SU-DHL-6 (cell line): Measurements from ENCODE around the gene MPC2.

Source experiments
- H2AFZ ChIP-seq: fragments of 200-600 bp; sonication (generic); 2 replicates; pipeline ENCODE4 v1.6.1; 2014; ENCODE audit warnings: low read depth, mild to moderate bottlenecking, moderate library complexity, mixed read lengths, antibody characterized with exemption, low read length; ENCODE audit not compliant: severe bottlenecking
- H3F3A ChIP-seq: fragments of 200-600 bp; shearing (Covaris generic); 2 replicates; pipeline ENCODE4 v1.6.0; 2016; ENCODE audit warnings: antibody characterized with exemption, mild to moderate bottlenecking; ENCODE audit not compliant: insufficient read depth
- H3K27ac ChIP-seq: fragments of 200-600 bp; sonication (generic); 2 replicates; pipeline ENCODE4 v1.5.1; 2016; ENCODE audit warnings: low read depth, mild to moderate bottlenecking, low read length, moderate library complexity, mixed read lengths
- H3K27me3 ChIP-seq: fragments of 200-600 bp; sonication (generic), shearing (Covaris generic); 2 replicates; pipeline ENCODE4 v1.6.0; 2014; ENCODE audit warnings: mild to moderate bottlenecking, low read length
- H3K36me3 ChIP-seq: fragments of 200-600 bp; sonication (generic); 2 replicates; pipeline ENCODE4 v1.6.1; 2014; ENCODE audit warnings: mild to moderate bottlenecking, low read length, mixed read lengths
- H3K4me2 ChIP-seq: fragments of 300-600, 200-600 bp; shearing (Covaris generic), sonication (generic); 2 replicates; pipeline ENCODE4 v1.6.0; 2014; ENCODE audit warnings: low read length, low read depth, mild to moderate bottlenecking; ENCODE audit not compliant: poor library complexity, severe bottlenecking
- H3K4me3 ChIP-seq: fragments of 200-600 bp; sonication (generic); 2 replicates; pipeline ENCODE4 v1.5.1; 2014; ENCODE audit warnings: antibody characterized with exemption, low read length, mild to moderate bottlenecking, mixed read lengths; ENCODE audit not compliant: insufficient read depth, poor library complexity, severe bottlenecking
- H3K79me2 ChIP-seq: fragments of 200-600 bp; sonication (generic); 2 replicates; pipeline ENCODE4 v1.6.1; 2014; ENCODE audit warnings: mild to moderate bottlenecking, low read length, moderate library complexity; ENCODE audit not compliant: insufficient read depth
- H3K9ac ChIP-seq: fragments of 200-600 bp; sonication (generic); 2 replicates; pipeline ENCODE4 v1.7.0; 2014; ENCODE audit warnings: mild to moderate bottlenecking, low read length
- H3K9me2 ChIP-seq: fragments of 200-600 bp; sonication (generic); replicated peaks from 2 replicates; pipeline ENCODE4 v1.6.1; 2014; ENCODE audit warnings: low read length; ENCODE audit not compliant: insufficient read depth
- H3K9me3 ChIP-seq: fragments of 200-600 bp; sonication (generic); 2 replicates; pipeline ENCODE4 v1.6.1; 2014; ENCODE audit warnings: low read length, mixed read lengths; ENCODE audit not compliant: insufficient read depth
- H4K20me1 ChIP-seq: fragments of 200-600 bp; sonication (generic); 2 replicates; pipeline ENCODE4 v1.6.1; 2014; ENCODE audit warnings: low read depth, mild to moderate bottlenecking, antibody characterized with exemption, low read length, moderate library complexity, mixed read lengths
- EZH2phosphoT487 ChIP-seq: fragments of 200-600 bp; sonication (generic), shearing (Covaris generic); conservative IDR thresholded peaks from 2 replicates; pipeline ENCODE4 v1.6.1; 2018; ENCODE audit warnings: mild to moderate bottlenecking, antibody characterized with exemption, low read length, moderate library complexity, mixed read lengths
- TF ChIP-seq, protein P1 (sequence below): fragments of 200-600 bp; sonication (generic); IDR thresholded peaks from one replicate; pipeline ENCODE4 v1.5.1; 2017; ENCODE audit warnings: antibody characterized with exemption, mild to moderate bottlenecking, low read length, moderate library complexity; ENCODE audit not compliant: insufficient read depth, poor library complexity, severe bottlenecking

The MPC2 gene

DNA sequence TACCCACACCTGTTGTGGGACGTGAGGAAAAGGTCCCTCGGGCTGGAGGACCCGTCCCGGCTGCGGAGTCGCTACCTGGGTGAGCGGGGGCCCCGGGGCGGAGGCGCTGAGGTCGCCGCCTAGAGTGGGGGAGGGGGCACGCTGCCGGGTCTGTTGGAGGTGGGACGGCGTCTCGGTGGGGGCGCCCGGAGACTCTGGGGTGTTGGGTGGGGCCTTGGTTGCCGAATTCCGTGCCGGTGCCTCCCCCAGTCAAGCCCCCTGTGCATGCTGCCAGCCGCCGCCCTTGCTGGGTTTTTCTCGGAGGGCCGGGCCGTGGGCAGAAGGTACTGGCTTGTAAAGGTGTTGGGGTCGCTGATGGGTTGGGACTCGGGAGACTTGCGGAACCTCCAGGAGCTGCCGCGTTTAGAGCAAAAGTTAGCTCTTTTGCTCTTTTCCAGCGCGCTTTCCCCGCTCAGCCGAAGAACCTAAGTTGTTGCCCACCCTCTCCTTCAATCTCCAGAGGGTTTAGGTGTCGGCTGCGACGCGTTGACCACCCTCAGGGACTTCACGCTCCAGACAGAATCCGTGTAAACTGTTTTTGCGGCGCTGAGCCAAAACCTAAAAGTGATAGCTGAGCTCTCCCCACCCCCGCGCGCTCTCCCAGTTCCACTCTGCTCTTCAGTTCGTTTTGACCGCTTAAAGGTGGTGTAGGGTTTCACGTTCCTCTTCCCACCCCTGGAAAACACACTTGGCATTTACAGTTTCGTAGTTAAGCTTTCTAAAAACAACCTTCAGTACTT is at the start of gene MPC2:
Gene MPC2, minus strand, starts transcription at position 143 of the 779 bp plus-strand sequence. CDS start 1,231 bp downstream, outside the sequence.
- Histone ChIP-seq H3K9ac (peak within 1 kb of the TSS; percentile 78), H3K27ac (peak within 1 kb of the TSS; percentile 89), H3F3A (no peaks in the 10 kb centered on the region), H3K4me3 (peak within 1 kb of the TSS; percentile 71), H3K9me3 (no peaks in the 10 kb centered on the region), H3K79me2 (peaks cover 74% of the 10 kb centered on the region), H3K27me3 (no peaks in the 10 kb centered on the region), H4K20me1 (peaks cover 13% of the 10 kb centered on the region), H3K9me2 (no peaks in the 10 kb centered on the region), H2AFZ (peak within 1 kb of the TSS; percentile 91), H3K4me2 (peak within 1 kb of the TSS; percentile 99), H3K36me3 (no peaks in the 10 kb centered on the region)
- TF ChIP-seq EZH2phosphoT487, result no peak
- TF ChIP-seq, protein P1, sequence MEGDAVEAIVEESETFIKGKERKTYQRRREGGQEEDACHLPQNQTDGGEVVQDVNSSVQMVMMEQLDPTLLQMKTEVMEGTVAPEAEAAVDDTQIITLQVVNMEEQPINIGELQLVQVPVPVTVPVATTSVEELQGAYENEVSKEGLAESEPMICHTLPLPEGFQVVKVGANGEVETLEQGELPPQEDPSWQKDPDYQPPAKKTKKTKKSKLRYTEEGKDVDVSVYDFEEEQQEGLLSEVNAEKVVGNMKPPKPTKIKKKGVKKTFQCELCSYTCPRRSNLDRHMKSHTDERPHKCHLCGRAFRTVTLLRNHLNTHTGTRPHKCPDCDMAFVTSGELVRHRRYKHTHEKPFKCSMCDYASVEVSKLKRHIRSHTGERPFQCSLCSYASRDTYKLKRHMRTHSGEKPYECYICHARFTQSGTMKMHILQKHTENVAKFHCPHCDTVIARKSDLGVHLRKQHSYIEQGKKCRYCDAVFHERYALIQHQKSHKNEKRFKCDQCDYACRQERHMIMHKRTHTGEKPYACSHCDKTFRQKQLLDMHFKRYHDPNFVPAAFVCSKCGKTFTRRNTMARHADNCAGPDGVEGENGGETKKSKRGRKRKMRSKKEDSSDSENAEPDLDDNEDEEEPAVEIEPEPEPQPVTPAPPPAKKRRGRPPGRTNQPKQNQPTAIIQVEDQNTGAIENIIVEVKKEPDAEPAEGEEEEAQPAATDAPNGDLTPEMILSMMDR, result no peak

DNA sequence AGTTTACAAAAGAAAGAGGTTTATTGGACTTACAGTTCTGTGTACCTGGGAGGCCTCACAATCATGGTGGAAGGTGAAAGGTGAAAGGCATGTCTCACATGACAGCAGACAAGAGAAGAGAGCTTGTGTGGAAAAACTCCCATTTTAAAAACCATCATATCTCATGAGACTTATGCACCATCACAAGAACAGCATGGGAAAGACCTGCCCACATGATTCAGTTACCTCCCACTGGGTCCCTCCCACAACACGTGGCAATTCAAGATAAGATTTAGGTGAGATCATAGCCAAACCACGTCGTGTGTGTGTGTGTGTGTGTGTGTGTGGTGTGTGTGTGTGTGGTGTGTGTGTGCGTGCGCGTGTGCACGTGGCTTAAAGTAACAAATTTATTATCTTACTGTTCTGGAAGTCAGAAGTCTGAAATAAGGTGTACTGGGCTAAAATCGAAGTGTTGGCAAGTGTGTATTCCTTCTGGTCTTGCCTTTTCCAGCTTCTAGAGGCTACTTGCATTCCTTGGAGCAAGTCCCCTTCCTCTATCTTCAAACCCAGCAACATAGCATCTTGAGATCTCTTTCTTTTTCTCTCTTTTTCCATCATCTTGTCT is 48.1 kb upstream of the MPC2 start:
- Histone ChIP-seq H2AFZ (no peak overlapping the region), H3K4me2 (no peak overlapping the region), H3K9me3 (no peaks in the 10 kb centered on the region), H3K4me3 (no peak overlapping the region), H3K27ac (no peak overlapping the region), H3K9me2 (no peaks in the 10 kb centered on the region), H3K79me2 (no peaks in the 10 kb centered on the region), H3K9ac (no peak overlapping the region), H3K36me3 (peaks cover 3% of the 10 kb centered on the region; the same call in 1 of the 2 replicates), H4K20me1 (no peaks in the 10 kb centered on the region), H3F3A (no peaks in the 10 kb centered on the region), H3K27me3 (no peaks in the 10 kb centered on the region)
- no peak for TF ChIP-seq EZH2phosphoT487
- TF ChIP-seq, protein P1, result no peak

DNA sequence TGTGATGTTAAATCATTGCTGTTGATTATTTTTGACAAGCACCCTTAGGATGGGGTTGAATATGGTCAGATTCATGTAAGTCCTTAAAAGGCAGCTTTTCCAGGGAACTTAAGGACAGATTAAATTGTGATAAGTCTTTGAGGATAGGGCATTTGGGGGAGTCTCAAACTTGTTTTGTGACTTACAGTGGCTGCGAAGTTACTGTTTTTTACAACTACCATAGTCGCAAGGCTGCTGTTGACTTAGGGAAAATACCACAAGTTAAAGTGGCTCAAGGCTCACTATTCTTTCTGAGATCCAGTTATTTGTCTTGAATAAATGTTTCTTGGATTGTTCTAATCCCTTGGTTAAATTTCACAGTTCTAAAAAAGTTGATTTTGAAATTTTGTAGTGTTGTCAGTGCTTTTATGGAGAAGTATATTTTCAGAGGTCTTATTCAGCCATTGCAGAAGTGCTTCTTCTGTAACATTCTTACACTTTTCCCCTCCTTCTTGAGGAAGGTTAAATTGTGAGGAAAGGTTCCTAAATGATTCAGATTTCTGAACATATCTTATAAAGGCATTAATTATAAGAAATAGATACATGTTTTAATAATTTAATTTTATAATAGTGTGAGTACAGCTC is 47.0 kb upstream of the MPC2 start:
- no peaks in the 10 kb centered on the region for H3K9me2 ChIP-seq
- no peaks in the 10 kb centered on the region for H4K20me1 ChIP-seq
- H3K27ac ChIP-seq, result no peak overlapping the region
- H2AFZ ChIP-seq, result no peak overlapping the region
- no peaks in the 10 kb centered on the region for H3K27me3 ChIP-seq
- H3K9me3 ChIP-seq, result no peaks in the 10 kb centered on the region
- no peak overlapping the region for H3K9ac ChIP-seq
- TF ChIP-seq, protein P1, result no peak
- no peak for TF ChIP-seq EZH2phosphoT487
- H3K4me2 ChIP-seq, result no peak overlapping the region
- H3F3A ChIP-seq, result no peaks in the 10 kb centered on the region
- H3K36me3 ChIP-seq, result peaks cover 3% of the 10 kb centered on the region; the same call in 1 of the 2 replicates
- no peaks in the 10 kb centered on the region for H3K79me2 ChIP-seq
- no peak overlapping the region for H3K4me3 ChIP-seq
